Left renal cortex interstitium (tissue), 4 donors: Measurements from ENCODE around the gene UQCRHL. TPM values are rescaled to one million over a fixed set of nuclear protein-coding genes. Genes with fewer than 3 reads are reported as not detected.
A peak's percentile ranks its signal among the peaks of the same experiment; 100 is the strongest.

Experiments
- DNase-seq, 4 donors: peaks; one replicate each; pipeline ENCODE4 v3.0.0-alpha.2; 2013; ENCODE audit warnings: low read depth in 4 of 4, low spot score in 2 of 4, missing footprints in 1 of 4
- polyA plus RNA-seq, 4 donors: library from polyadenylated mRNA; unstranded; fragments of 120-200 nt; gene quantifications; one replicate each; pipeline ENCODE4 v1.2.1, GENCODE V29; 2013; ENCODE audit not compliant: insufficient read length in 4 of 4

UQCRHL gene
- polyA plus RNA-seq, 4 donors = 1.4 to 3.8 (median 1.7) TPM

DNA sequence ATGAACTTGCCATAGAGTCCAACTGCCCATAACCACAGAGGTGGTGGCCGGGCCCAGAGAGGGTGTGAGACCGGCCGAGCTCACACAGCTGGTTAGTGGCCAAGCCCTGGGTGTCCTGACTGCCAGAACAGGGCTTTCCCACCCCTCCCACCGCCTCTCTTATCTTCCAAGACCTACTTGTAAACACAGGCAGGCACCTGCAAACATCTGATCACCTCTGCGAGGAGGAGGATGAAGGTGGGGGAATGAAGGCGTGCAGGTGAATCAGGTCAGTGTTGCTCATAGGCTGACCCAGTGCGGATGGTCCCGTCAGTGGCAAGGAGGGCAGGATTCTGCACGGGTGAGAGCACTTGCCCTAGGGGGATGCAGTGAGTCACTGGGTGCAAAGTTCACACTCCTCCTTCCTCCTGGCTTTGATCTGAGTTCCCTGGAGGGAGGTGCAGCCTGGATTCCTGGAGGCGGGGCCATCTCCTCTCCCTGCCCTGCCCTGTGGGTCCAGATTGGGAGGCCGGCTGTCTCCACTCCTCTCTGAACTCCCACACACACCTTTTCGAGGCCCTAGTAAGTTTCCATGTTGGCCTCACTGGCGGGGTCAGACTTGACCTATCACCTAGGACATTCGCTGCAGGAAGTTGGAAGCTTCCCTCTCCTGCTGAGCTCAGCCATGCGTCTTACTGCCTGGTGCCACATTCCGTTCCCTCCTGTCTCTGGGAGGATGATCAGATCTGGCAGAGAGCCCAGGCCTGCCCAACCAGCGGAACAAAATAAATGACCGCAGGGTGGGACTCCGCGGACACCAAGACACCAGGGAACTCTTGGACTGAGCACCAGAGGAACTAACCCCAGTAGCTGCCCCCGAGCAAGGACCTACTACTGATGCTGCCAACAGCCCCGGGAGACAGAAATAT lies 7.3 kb downstream of the UQCRHL start:
- DNase-seq = peak in 2 of 4 donors; percentile 56 to 74

GRCh38 chr1:15799004-15799867 lies 8.2 kb downstream of the UQCRHL start:
- DNase-seq = no peak

DNA sequence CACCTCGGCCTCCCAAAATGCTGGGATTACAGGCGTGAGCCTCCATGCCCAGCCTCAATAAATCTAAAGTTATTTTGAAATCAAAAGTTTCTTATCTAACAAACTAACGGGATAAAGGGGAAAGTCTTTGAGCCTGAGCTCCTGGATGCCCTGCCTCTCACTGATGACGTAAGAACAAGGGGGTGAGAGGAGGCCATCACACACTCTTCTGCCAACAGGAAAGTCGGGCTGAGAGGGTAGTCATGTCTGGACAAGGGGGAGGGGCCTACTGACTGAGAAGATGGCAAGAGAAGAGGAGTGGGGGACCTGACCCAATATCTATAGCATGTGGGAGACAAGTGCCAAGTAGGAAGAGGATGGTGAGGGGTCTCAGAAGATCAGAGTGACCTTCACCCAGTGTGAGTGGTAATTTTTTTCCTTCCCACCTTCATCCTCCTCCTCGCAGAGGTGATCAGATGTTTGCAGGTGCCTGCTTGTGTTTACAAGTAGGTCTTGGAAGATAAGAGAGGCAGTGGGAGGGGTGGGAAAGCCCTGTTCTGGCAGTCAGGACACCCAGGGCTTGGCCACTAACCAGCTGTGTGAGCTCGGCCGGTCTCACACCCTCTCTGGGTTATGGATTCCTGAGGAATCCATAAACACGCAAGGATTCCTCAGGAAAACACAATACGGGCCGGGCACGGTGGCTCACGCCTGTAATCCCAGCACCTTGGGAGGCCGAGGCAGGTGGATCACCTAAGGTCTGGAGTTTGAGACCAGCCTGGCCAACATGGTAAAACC lies 9.6 kb downstream of the UQCRHL start:
- DNase-seq = no peak

DNA sequence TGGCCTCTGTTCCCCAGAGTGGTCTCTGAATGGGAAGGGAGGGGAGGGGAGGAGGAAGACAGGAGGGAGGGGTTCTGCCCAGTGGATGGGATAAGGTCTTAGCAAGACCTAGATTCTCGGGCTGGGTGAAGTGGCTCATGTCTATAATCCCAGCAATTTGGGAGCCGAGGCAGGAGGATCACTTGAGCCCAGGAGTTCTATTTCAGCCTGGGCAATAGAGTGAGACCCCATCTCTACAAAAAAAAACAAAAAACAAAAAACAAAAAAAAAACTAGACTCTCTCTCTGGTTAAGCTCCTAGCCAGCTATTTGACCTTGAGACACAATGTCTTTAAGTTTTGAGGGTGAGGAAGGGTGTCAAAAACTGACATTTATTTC lies 11.4 kb downstream of the UQCRHL start:
- DNase-seq = no peak

- DNase-seq = no peak
Measured at GRCh38 chr1:15788624-15789301, 18.7 kb downstream of the UQCRHL start.

DNA sequence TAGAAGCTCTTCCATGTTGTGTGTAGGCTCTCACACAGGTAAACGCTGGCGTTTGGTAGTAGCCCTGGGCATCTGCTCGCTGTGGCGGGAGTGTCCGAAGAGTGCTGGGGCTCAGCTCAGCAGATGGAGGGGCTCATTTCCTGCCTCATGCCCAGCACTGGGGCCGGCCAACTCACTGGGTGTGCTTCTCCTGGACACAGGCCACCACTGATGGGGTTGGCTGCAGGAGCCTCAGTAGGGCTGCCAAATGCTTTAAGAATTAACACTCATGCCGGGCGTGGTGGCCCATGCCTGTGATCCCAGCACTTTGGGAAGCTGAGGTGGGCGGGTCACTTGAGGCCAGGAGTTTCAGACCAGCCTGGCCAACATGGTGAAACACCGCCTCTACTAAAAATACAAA lies 20.9 kb downstream of the UQCRHL start:
- DNase-seq = no peak

DNA sequence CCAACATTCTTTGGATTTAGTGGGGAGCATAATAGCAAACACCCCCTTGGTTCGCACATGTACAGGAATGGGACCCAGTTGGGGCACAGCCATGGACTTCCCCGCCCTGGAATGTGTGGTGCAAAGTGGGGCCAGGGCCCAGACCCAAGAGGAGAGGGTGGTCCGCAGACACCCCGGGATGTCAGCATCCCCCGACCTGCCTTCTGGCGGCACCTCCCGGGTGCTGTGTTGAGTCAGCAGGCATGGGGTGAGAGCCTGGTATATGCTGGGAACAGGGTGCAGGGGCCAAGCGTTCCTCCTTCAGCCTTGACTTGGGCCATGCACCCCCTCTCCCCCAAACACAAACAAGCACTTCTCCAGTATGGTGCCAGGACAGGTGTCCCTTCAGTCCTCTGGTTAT lies 21.8 kb downstream of the UQCRHL start:
- DNase-seq = no peak

- no peak for DNase-seq
Measured at GRCh38 chr1:15777909-15778707, 29.3 kb downstream of the UQCRHL start.

DNA sequence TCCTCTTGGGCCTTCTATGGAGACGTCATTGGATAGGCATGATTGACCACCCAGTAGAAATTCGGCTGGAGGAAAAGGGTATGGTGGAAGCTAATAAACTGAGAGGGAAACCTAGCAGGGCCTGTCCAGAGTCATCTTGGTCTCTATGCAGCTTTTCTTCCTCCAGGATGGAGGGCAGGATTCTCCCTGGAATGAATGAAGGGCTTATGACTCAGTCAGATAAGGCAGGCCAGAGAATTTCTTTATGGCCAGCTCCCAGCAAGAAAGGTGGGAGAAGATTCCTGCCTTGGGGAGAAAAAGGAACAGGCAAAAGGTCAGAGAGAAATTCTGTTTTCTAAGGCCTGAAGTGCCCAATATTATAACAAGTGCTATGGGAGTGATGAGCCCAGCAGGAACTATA lies 31.7 kb downstream of the UQCRHL start:
- no peak for DNase-seq

DNA sequence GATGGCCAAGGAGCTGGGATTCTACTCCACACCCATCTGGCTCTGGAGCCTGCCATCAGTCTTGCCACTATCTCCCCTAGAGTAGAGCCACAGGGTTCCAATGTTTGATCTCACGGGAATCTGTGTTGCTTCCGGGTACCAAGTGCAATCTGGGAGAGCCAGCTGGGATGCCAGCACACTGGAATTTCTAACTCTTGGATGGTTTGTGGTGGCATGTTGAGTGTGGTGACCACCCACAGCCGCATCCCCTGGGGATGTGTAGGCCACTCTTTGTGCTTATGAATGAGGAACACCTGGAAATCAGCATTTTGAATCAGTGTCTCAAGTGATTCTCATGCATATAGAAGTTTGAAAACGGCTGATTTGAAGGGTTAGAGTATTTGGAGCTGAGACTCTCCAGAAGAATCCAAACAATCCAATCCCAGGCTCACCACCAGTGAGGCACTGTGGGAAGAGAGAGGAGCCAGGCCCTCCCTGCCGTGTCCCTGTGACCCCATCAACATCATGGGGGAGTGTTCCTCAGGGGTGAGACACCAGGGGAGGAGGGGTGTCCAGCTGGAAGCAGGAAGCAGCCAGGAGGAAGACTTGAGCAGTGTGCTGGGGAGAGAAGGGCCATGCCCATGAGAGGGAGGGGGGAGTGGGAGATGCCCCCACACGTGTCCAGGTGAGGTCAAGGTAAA lies 35.5 kb downstream of the UQCRHL start:
- no peak for DNase-seq

DNA sequence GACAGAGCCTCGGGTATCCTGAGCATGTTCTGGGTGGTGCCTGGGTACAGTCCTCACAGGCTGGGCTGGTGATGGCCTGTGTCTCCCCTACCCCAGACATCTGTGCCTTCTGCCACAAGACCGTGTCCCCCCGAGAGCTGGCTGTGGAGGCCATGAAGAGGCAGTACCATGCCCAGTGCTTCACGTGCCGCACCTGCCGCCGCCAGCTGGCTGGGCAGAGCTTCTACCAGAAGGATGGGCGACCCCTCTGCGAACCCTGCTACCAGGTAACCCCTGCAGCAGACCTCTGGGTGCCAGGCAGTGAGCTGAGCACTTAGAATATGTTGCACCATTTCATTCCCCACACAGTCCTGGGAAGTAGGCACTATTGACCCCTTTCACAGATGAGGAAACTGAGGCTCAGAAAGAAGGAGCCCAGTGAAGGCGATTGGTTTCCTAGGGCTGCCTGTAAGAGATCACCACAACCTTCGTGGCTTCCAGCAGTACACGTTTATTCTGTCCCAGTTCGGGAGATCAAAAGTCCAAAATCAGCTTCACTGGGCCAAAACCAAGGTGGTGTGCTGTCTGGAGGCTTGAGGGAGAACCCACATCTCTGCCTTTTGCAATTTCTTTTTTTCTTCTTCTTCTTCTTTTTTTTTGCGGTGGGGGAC lies 37.0 kb downstream of the UQCRHL start:
- no peak for DNase-seq

GRCh38 chr1:15768388-15768787 lies 39.1 kb downstream of the UQCRHL start:
- DNase-seq = no peak

DNA sequence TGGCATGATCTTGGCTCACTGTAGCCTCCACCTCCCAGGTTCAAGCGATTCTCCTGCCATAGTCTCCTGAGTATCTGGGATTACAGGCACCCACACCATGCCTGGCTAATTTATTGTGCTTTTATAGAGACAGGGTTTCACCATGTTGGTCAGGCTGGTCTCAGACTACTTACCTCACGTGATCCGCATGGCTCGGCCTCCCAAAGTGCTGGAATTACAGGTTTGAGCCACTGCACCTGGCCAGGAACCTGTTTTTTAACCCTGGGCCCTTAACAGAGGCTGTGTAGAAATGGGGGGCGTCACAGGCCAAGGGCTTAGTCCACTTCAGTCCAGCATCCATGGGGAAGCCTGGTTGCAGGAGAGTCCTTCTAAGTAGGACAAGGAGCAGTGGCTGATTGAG lies 39.5 kb downstream of the UQCRHL start:
- DNase-seq = no peak

- DNase-seq = no peak
Measured at GRCh38 chr1:15765495-15766194, 41.8 kb downstream of the UQCRHL start.

DNA sequence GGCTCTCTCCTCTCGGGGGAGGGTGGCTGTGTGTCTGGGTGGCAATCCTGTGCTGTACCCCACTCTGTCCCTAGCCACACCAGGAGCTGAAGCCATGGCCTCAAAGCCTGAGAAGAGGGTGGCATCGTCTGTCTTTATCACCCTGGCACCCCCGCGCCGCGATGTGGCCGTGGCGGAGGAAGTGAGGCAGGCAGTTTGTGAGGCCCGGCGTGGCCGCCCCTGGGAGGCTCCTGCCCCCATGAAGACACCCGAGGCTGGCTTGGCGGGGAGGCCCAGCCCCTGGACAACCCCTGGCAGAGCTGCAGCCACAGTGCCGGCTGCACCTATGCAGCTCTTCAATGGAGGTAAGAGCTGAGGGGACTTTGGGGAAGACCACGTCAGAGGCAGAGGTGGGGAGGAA lies 42.6 kb downstream of the UQCRHL start:
- no peak for DNase-seq

DNA sequence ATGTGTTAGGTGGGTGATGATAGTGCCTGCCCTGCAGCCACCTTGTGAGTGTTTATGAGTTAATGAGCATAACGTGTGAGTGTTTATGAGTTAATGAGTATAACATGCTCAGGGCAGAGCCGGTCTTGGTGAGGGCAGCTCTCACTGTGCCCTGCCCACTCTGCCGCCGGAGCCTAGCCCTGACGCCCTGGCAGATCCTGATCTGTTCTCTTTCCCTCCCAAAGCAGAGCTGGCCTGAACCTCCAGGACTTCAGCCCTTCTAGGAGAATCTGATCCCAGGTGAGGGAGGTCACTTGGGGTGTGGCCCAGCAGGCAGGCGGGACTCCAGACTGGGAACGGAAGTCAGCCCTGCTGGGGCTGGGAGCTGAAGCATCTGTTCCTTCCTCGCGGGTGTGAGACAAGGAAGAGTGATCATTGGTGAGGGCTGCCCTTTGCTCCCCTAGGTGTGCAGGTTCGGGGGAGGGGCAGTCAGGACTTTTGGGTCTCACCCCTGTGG lies 43.1 kb downstream of the UQCRHL start:
- no peak for DNase-seq

DNA sequence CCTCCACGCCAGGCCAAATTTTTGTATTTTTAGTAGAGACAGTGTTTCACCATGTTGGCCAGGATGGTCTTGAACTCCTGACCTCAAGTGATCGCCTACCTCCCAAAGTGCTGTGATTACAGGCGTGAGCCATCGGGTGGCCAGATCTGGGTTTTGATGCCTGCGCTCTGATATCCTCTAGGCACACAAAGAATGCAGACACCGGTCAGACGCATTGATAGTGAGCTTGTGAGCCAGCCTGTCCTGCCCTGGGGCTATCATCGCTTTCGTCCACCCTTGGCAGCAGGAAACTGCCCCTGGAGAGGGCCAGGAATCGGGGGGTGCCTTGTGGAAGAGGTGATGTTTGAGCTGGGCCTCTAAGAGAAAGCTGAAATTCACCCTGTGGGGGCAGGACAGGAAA lies 44.9 kb downstream of the UQCRHL start:
- DNase-seq = no peak
